PC-9 (cell line): ENCODE measurements around the gene GPR183. TPM values are rescaled to one million over a fixed set of nuclear protein-coding genes. Genes with fewer than 3 reads are reported as not detected.

Experiments used
- BruUV-seq: library from RNA; stranded (reverse); fragments of 400-500 nt; replicated peaks from 2 replicates; lab custom pipeline; 2021; lab: Mats Ljungman, UMichigan
- CTCF ChIA-PET: fragments of 300-600 bp; sonication (Branson Sonifier 250); formaldehyde crosslinking; loops from one replicate; lab custom pipeline; 2022; ENCODE audit warnings: antibody characterized with exemption; lab: Charles Lee
- POLR2A ChIA-PET: fragments of 300-600 bp; sonication (Branson Sonifier 250); formaldehyde crosslinking; loops from one replicate; lab custom pipeline; 2022; ENCODE audit warnings: antibody characterized with exemption; ENCODE audit not compliant: unreplicated experiment; lab: Charles Lee
- DNase-seq, 2 experiments: peaks; one replicate each; pipeline versions ENCODE4 v3.0.0 to v3.0.0-alpha.2; 2015 to 2022; ENCODE audit warnings: mixed read lengths in 1 of 2
- H2AFZ ChIP-seq: fragments of 200-600 bp; sonication (generic); 2 replicates; pipeline ENCODE4 v1.8.1; 2017; ENCODE audit warnings: antibody characterized with exemption
- H3F3A ChIP-seq: fragments of 200-600 bp; sonication (generic); 2 replicates; pipeline ENCODE4 v1.8.1; 2017; ENCODE audit warnings: antibody characterized with exemption, mild to moderate bottlenecking, low read depth; ENCODE audit not compliant: insufficient read depth
- H3K27ac ChIP-seq: fragments of 200-600 bp; sonication (generic); 2 replicates; pipeline ENCODE4 v1.6.1; 2016; ENCODE audit warnings: mixed run types
- H3K27me3 ChIP-seq: fragments of 200-600 bp; sonication (generic); 2 replicates; pipeline ENCODE4 v1.6.1; 2016; ENCODE audit warnings: low read depth, mixed run types; ENCODE audit not compliant: insufficient read depth
- H3K36me3 ChIP-seq: fragments of 200-600 bp; sonication (generic); 2 replicates; pipeline ENCODE4 v1.6.1; 2016; ENCODE audit warnings: low read depth, mixed run types
- H3K4me1 ChIP-seq: fragments of 200-600 bp; sonication (generic); replicated peaks from 2 replicates; pipeline ENCODE4 v1.6.1; 2016; ENCODE audit warnings: mixed run types; ENCODE audit not compliant: insufficient read depth
- H3K4me2 ChIP-seq: fragments of 200-600 bp; sonication (generic); 2 replicates; pipeline ENCODE4 v1.6.1; 2017; ENCODE audit warnings: mixed run types
- H3K4me3 ChIP-seq: fragments of 200-600 bp; sonication (generic); 2 replicates; pipeline ENCODE4 v1.6.1; 2016; ENCODE audit warnings: mixed run types
- H3K79me2 ChIP-seq: fragments of 200-600 bp; sonication (generic); 2 replicates; pipeline ENCODE4 v1.6.1; 2017; ENCODE audit warnings: low read depth, mixed run types
- H3K9me2 ChIP-seq: fragments of 200-600 bp; sonication (generic); 2 replicates; pipeline ENCODE4 v1.8.1; 2017; ENCODE audit warnings: mild to moderate bottlenecking; ENCODE audit not compliant: insufficient read depth
- H3K9me3 ChIP-seq: fragments of 200-600 bp; sonication (generic); 2 replicates; pipeline ENCODE4 v1.8.1; 2016; ENCODE audit warnings: low read depth; ENCODE audit not compliant: insufficient read depth
- H4K20me1 ChIP-seq: fragments of 200-600 bp; sonication (generic); 2 replicates; pipeline ENCODE4 v1.8.1; 2017; ENCODE audit not compliant: insufficient read depth
- EZH2 ChIP-seq: fragments of 200-600 bp; sonication (generic); IDR thresholded peaks from 2 replicates; pipeline ENCODE4 v1.8.0; 2017; ENCODE audit warnings: antibody characterized with exemption, low read depth
- intact Hi-C: fragments of 100-400 bp; cut with micrococcal nuclease; formaldehyde crosslinking; loops from one replicate; pipeline ENCODE4 v1.10.0; 2022; ENCODE audit not compliant: unreplicated experiment
- total RNA-seq: library from RNA; stranded (reverse); gene quantifications from 2 replicates; pipeline ENCODE4 v1.2.3, GENCODE V29; 2021
- TF ChIP-seq, protein P1 (sequence below): fragments of 200-600 bp; sonication (generic); conservative IDR thresholded peaks from 2 replicates; pipeline ENCODE4 v1.6.1; 2017; ENCODE audit warnings: mixed run types, antibody characterized with exemption, mild to moderate bottlenecking, moderate library complexity

Gene GPR183
- total RNA-seq, 1 experiment from 2014 or later = not detected

DNA sequence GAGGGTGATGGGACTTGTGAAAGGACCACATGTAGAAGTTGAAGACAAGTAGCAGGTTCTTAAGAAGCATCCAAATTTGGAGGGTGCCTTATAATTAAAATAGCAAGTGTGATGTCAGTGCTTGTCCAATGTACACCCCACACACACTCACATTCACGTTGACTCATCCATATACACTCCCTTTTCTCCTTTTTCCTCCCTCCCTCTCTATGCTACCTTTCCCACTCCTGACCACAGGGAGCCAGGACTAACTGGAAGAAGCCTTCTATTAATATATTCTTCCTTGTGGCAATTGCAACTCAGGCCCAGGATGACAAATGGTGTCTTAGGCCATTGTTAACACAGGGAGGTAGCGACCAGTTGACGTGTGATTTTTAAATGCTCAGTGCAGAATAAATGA is 16.3 kb upstream of the GPR183 start:
- DNase-seq = no peak
- Histone ChIP-seq H3K4me3 (no peak overlapping the region), H3K27ac (no peak overlapping the region), H3K9me3 (no peaks in the 10 kb centered on the region), H2AFZ (no peak overlapping the region), H3K9me2 (no peaks in the 10 kb centered on the region), H3K36me3 (peaks cover 14% of the 10 kb centered on the region; the same call in 1 of the 2 replicates), H3K4me1 (peaks cover 26% of the 10 kb centered on the region), H3K79me2 (0 out of 2 replicates have a peak, but pooled peaks cover 5% of the 10 kb centered on the region), H4K20me1 (peaks cover 5% of the 10 kb centered on the region; the same call in 1 of the 2 replicates), H3K4me2 (no peak overlapping the region), H3F3A (peaks cover 17% of the 10 kb centered on the region; the same call in 1 of the 2 replicates), H3K27me3 (no peaks in the 10 kb centered on the region)
- no TSS peak for BruUV-seq
- ChIA-PET POLR2A (no interaction called here), CTCF (no interaction called here)
- intact Hi-C loops = no loop called here
- TF ChIP-seq EZH2 = no peak
- TF ChIP-seq, protein P1, sequence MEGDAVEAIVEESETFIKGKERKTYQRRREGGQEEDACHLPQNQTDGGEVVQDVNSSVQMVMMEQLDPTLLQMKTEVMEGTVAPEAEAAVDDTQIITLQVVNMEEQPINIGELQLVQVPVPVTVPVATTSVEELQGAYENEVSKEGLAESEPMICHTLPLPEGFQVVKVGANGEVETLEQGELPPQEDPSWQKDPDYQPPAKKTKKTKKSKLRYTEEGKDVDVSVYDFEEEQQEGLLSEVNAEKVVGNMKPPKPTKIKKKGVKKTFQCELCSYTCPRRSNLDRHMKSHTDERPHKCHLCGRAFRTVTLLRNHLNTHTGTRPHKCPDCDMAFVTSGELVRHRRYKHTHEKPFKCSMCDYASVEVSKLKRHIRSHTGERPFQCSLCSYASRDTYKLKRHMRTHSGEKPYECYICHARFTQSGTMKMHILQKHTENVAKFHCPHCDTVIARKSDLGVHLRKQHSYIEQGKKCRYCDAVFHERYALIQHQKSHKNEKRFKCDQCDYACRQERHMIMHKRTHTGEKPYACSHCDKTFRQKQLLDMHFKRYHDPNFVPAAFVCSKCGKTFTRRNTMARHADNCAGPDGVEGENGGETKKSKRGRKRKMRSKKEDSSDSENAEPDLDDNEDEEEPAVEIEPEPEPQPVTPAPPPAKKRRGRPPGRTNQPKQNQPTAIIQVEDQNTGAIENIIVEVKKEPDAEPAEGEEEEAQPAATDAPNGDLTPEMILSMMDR = no peak

DNA sequence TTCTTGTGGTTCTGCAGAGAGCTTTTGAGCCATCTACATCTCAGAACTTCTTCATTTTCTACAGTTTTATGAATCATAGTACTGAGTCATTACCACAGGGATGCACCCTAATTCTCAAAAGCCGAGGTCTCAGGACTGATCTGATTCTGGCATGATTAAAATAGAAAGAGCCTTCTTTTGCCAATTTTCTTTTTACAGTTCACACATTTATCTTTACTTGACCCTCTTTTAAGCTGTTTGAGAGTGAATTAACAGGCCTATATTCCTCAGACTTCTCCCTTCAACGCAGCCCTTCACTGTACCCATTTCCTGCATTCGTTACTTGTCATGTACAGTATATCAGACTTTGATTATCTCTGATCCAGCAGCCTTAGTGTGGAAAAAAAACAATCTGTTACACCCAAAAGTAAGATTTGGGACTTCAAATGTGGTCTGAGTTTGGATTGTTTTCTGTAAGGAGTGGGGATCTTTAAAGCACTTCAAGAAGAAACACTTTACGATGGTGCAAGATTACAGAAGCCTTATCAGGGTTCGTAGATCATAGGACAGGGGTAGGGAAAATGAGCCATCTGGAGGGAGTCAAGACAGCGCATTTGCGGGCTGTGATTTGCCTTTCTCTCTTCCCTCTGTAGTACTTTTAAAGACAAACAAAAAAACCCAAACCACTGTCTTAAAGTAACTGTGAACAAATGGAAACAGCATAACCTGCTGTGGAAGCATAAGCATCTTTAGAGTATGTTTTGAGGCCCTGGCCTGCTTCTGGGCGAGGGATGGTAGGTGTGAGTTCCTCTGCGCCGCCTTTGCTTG is 15.3 kb upstream of the GPR183 start:
- H4K20me1 ChIP-seq = peaks cover 5% of the 10 kb centered on the region; the same call in 1 of the 2 replicates
- peaks cover 17% of the 10 kb centered on the region; the same call in 1 of the 2 replicates for H3F3A ChIP-seq
- intact Hi-C loops = no loop called here
- TF ChIP-seq, protein P1 = no peak
- no peak for TF ChIP-seq EZH2
- H3K9me2 ChIP-seq = no peaks in the 10 kb centered on the region
- peak in 1 of 2 experiments; percentile 46 for DNase-seq
- no peaks in the 10 kb centered on the region for H3K27me3 ChIP-seq
- CTCF ChIA-PET = no interaction called here
- BruUV-seq = no TSS peak
- H3K9me3 ChIP-seq = no peaks in the 10 kb centered on the region
- H3K4me2 ChIP-seq = no peak overlapping the region
- H3K4me1 ChIP-seq = peaks cover 26% of the 10 kb centered on the region
- H3K4me3 ChIP-seq = no peak overlapping the region
- no peak overlapping the region for H2AFZ ChIP-seq
- H3K27ac ChIP-seq = no peak overlapping the region
- 0 out of 2 replicates have a peak, but pooled peaks cover 5% of the 10 kb centered on the region for H3K79me2 ChIP-seq
- H3K36me3 ChIP-seq = peaks cover 14% of the 10 kb centered on the region; the same call in 1 of the 2 replicates
- POLR2A ChIA-PET = no interaction called here

DNA sequence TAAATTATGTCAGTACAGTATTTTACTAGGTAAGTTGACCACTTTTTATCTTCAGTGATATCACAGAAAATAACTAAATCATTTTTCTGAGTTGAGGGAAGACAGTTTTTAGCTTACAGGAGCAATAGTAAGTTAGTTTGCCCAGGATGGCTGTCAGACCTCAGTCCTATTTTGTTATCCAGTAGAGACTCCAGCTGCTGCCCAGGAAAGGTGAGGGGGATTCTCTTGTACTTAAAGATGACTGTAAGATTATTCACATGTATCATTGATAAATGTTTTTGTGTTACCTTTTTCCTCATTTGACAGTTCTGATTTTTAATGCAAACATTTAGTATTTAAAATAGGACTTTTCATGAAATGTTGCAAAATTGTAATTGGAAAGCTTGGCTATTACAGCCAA is 14.5 kb upstream of the GPR183 start:
- no TSS peak for BruUV-seq
- CTCF ChIA-PET = no interaction called here
- no peaks in the 10 kb centered on the region for H3K27me3 ChIP-seq
- peaks cover 14% of the 10 kb centered on the region; the same call in 1 of the 2 replicates for H3K36me3 ChIP-seq
- no peaks in the 10 kb centered on the region for H3K9me2 ChIP-seq
- H3K79me2 ChIP-seq = 0 out of 2 replicates have a peak, but pooled peaks cover 5% of the 10 kb centered on the region
- no peak overlapping the region for H3K4me2 ChIP-seq
- H3K27ac ChIP-seq = no peak overlapping the region
- peaks cover 7% of the 10 kb centered on the region; the same call in 1 of the 2 replicates for H4K20me1 ChIP-seq
- POLR2A ChIA-PET = interaction anchor here (0.7 kb wide), 1 partner anchor 104 kb away, joined by 3 read pairs; no protein-coding TSS in a partner anchor
- DNase-seq = no peak
- TF ChIP-seq EZH2 = no peak
- TF ChIP-seq, protein P1 = no peak
- H2AFZ ChIP-seq = no peak overlapping the region
- H3K4me3 ChIP-seq = no peak overlapping the region
- H3K9me3 ChIP-seq = no peaks in the 10 kb centered on the region
- peaks cover 17% of the 10 kb centered on the region; the same call in 1 of the 2 replicates for H3F3A ChIP-seq
- peaks cover 26% of the 10 kb centered on the region for H3K4me1 ChIP-seq
- intact Hi-C loops = no loop called here
